ENCODE results near the gene FOXK1. TPM values are rescaled to one million over a fixed set of nuclear protein-coding genes. Genes with fewer than 3 reads are reported as not detected.
A peak's percentile ranks its signal among the peaks of the same experiment; 100 is the strongest.

The FOXK1 gene
- total RNA-seq, 2 donors from 2014 or later: 36.9 to 43.4 TPM

DNA sequence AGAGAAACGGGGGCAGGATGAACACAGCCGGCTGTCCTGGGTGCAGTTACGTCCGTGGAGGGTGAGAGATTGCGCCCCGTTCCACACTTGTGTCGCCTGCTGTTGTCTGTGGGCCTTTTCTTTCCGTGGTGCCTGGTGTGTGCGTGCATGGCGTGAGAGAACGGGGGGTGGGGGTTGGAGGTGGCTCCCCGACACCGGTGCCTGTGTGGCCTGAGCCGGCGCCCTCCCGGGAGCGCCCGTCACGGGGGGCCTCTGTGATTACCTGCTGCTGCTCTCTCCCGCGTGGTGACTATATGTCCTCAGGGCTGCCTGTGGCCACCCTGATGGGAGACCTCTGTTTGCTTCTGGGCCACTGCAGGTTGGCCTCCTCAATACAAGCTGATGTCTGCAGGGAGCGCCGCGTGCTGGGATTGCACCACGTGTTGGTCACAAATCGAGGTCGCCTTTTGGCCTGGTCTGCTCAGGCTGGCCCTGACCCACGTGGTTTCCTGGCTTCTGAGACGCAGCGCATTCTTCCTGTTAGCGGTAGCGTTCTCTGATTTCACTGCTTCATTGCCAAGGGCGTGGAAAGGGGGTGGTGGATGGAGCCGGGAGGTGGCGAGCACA, 82.4 kb downstream of the FOXK1 start:
- H3K4me3 Mint-ChIP-seq: no peak overlapping the region
- DNase-seq: no peak
- H3K9me3 Mint-ChIP-seq: no peaks in the 10 kb centered on the region
- Histone ChIP-seq H3K36me3 (ENCODE audit: control insufficient read depth, insufficient read depth, low read length) (peaks cover 53% of the 10 kb centered on the region), H3K4me1 (ENCODE audit: control insufficient read depth, insufficient read depth, low read length) (no peaks in the 10 kb centered on the region), H3K9ac (ENCODE audit: extremely low read depth, low read length, poor library complexity, severe bottlenecking) (no peak overlapping the region), H3K27me3 (ENCODE audit: control insufficient read depth, insufficient read depth, low read length, poor library complexity, severe bottlenecking) (no peaks in the 10 kb centered on the region), H3K4me3 (ENCODE audit: low read length) (no peak overlapping the region), H3K9me3 (ENCODE audit: control insufficient read depth, low read length) (no peaks in the 10 kb centered on the region), H3K27ac (ENCODE audit: low read depth, low read length) (no peak overlapping the region)
- WGBS, 2 experiments (ENCODE audit: insufficient coverage in 1 of 2, insufficient read length in 1 of 2): 94 to 98% methylated on average over 34 to 35 of the region's 35 CpGs
- H3K27me3 Mint-ChIP-seq (ENCODE audit: insufficient read depth): no peaks in the 10 kb centered on the region
- H3K4me1 Mint-ChIP-seq: no peaks in the 10 kb centered on the region
- H3K36me3 Mint-ChIP-seq (ENCODE audit: low read depth): peaks cover 35% of the 10 kb centered on the region
- H3K27ac Mint-ChIP-seq: no peak overlapping the region
- TF ChIP-seq, protein P1, sequence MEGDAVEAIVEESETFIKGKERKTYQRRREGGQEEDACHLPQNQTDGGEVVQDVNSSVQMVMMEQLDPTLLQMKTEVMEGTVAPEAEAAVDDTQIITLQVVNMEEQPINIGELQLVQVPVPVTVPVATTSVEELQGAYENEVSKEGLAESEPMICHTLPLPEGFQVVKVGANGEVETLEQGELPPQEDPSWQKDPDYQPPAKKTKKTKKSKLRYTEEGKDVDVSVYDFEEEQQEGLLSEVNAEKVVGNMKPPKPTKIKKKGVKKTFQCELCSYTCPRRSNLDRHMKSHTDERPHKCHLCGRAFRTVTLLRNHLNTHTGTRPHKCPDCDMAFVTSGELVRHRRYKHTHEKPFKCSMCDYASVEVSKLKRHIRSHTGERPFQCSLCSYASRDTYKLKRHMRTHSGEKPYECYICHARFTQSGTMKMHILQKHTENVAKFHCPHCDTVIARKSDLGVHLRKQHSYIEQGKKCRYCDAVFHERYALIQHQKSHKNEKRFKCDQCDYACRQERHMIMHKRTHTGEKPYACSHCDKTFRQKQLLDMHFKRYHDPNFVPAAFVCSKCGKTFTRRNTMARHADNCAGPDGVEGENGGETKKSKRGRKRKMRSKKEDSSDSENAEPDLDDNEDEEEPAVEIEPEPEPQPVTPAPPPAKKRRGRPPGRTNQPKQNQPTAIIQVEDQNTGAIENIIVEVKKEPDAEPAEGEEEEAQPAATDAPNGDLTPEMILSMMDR (conservative IDR thresholded peaks at IDR 0.05): no peak

- Histone ChIP-seq H3K36me3 (ENCODE audit: control insufficient read depth, insufficient read depth, low read length) (peaks cover 44% of the 10 kb centered on the region), H3K27me3 (ENCODE audit: control insufficient read depth, insufficient read depth, low read length, poor library complexity, severe bottlenecking) (no peaks in the 10 kb centered on the region), H3K27ac (ENCODE audit: low read depth, low read length) (no peak overlapping the region), H3K4me1 (ENCODE audit: control insufficient read depth, insufficient read depth, low read length) (no peaks in the 10 kb centered on the region), H3K9me3 (ENCODE audit: control insufficient read depth, low read length) (no peaks in the 10 kb centered on the region), H3K9ac (ENCODE audit: extremely low read depth, low read length, poor library complexity, severe bottlenecking) (no peak overlapping the region), H3K4me3 (ENCODE audit: low read length) (no peak overlapping the region)
- DNase-seq: peak; percentile 79
- Mint-ChIP-seq H3K36me3 (ENCODE audit: low read depth) (peaks cover 33% of the 10 kb centered on the region), H3K27ac (peak overlapping the region; percentile 79), H3K4me1 (no peaks in the 10 kb centered on the region), H3K9me3 (no peaks in the 10 kb centered on the region), H3K27me3 (ENCODE audit: insufficient read depth) (no peaks in the 10 kb centered on the region), H3K4me3 (no peak overlapping the region)
- WGBS, 2 experiments (ENCODE audit: insufficient coverage in 1 of 2, insufficient read length in 1 of 2): 89 to 90% methylated on average over 18 to 23 of the region's 23 CpGs
- TF ChIP-seq, protein P1 (conservative IDR thresholded peaks at IDR 0.05): peak; percentile 73
These were observed 83.8 kb downstream of the FOXK1 start for GRCh38 chr7:4765776-4766490.

GRCh38 chr7:4766666-4767519, 84.8 kb downstream of the FOXK1 start:
- no peaks in the 10 kb centered on the region for H3K4me1 ChIP-seq (ENCODE audit: control insufficient read depth, insufficient read depth, low read length)
- no peaks in the 10 kb centered on the region for H3K4me1 Mint-ChIP-seq
- no peak overlapping the region for H3K4me3 Mint-ChIP-seq
- no peak overlapping the region for H3K9ac ChIP-seq (ENCODE audit: extremely low read depth, low read length, poor library complexity, severe bottlenecking)
- no peak for DNase-seq
- peak overlapping the region; percentile 79 for H3K27ac Mint-ChIP-seq
- TF ChIP-seq, protein P1 (conservative IDR thresholded peaks at IDR 0.05): no peak
- WGBS, 2 experiments (ENCODE audit: insufficient coverage in 1 of 2, insufficient read length in 1 of 2): 94 to 95% methylated on average over 26 to 37 of the region's 37 CpGs
- H3K9me3 Mint-ChIP-seq: no peaks in the 10 kb centered on the region
- no peaks in the 10 kb centered on the region for H3K27me3 Mint-ChIP-seq (ENCODE audit: insufficient read depth)
- no peaks in the 10 kb centered on the region for H3K9me3 ChIP-seq (ENCODE audit: control insufficient read depth, low read length)
- H3K36me3 Mint-ChIP-seq (ENCODE audit: low read depth): peaks cover 25% of the 10 kb centered on the region
- peaks cover 37% of the 10 kb centered on the region for H3K36me3 ChIP-seq (ENCODE audit: control insufficient read depth, insufficient read depth, low read length)
- H3K27ac ChIP-seq (ENCODE audit: low read depth, low read length): no peak overlapping the region
- no peaks in the 10 kb centered on the region for H3K27me3 ChIP-seq (ENCODE audit: control insufficient read depth, insufficient read depth, low read length, poor library complexity, severe bottlenecking)
- no peak overlapping the region for H3K4me3 ChIP-seq (ENCODE audit: low read length)

All from endodermal cell (in vitro differentiated cells).